A673 (cell line): Measurements from ENCODE around the gene PHF21B. TPM values are rescaled to one million over a fixed set of nuclear protein-coding genes. Genes with fewer than 3 reads are reported as not detected.

Experiments used
- BruUV-seq: library from RNA; stranded (reverse); fragments of 400-500 nt; replicated peaks from 2 replicates; lab custom pipeline; 2021; lab: Mats Ljungman, UMichigan
- CTCF ChIA-PET: fragments of 300-600 bp; sonication (Branson Sonifier 250); formaldehyde crosslinking; loops from one replicate; lab custom pipeline; 2022; ENCODE audit warnings: antibody characterized with exemption; lab: Charles Lee
- POLR2A ChIA-PET: fragments of 300-600 bp; sonication (Branson Sonifier 250); formaldehyde crosslinking; loops from one replicate; lab custom pipeline; 2022; ENCODE audit warnings: antibody characterized with exemption; ENCODE audit not compliant: low non-redundant PET; lab: Charles Lee
- DNase-seq: peaks from one replicate; pipeline ENCODE4 v3.0.0-alpha.2; 2015; ENCODE audit warnings: low spot score
- H3K27ac ChIP-seq: fragments of 200-600 bp; sonication (generic); 2 replicates; pipeline ENCODE4 v1.5.1; 2016; ENCODE audit warnings: mixed run types, low read depth, mild to moderate bottlenecking, mixed read lengths, antibody characterized with exemption, low read length; ENCODE audit not compliant: poor library complexity, severe bottlenecking
- H3K27me3 ChIP-seq: fragments of 200-600 bp; sonication (generic); replicated peaks from 2 replicates; pipeline ENCODE4 v1.6.1; 2017; ENCODE audit warnings: mixed run types, low read depth, mild to moderate bottlenecking, mixed read lengths, antibody characterized with exemption, low read length; ENCODE audit not compliant: insufficient read depth, poor library complexity
- H3K36me3 ChIP-seq: fragments of 200-600 bp; sonication (generic); 2 replicates; pipeline ENCODE4 v1.6.1; 2016; ENCODE audit warnings: mixed run types, mild to moderate bottlenecking, mixed read lengths, antibody characterized with exemption, low read length; ENCODE audit not compliant: insufficient read depth, poor library complexity, severe bottlenecking
- H3K4me1 ChIP-seq: fragments of 200-600 bp; sonication (generic); 2 replicates; pipeline ENCODE4 v1.6.1; 2017; ENCODE audit warnings: mixed run types, mild to moderate bottlenecking, mixed read lengths, antibody characterized with exemption, low read length; ENCODE audit not compliant: insufficient read depth, poor library complexity, severe bottlenecking
- H3K4me3 ChIP-seq: fragments of 200-600 bp; sonication (generic); 2 replicates; pipeline ENCODE4 v1.5.1; 2016; ENCODE audit warnings: low read depth, mixed run types, mild to moderate bottlenecking, mixed read lengths, low read length; ENCODE audit not compliant: poor library complexity, severe bottlenecking
- H3K9me3 ChIP-seq: fragments of 200-600 bp; sonication (generic); 2 replicates; pipeline ENCODE4 v1.6.1; 2016; ENCODE audit warnings: mixed run types, low read depth, mild to moderate bottlenecking, mixed read lengths, antibody characterized with exemption, low read length; ENCODE audit not compliant: poor library complexity, severe bottlenecking
- EZH2 ChIP-seq: fragments of 200-600 bp; sonication (generic); IDR thresholded peaks from 2 replicates; pipeline ENCODE4 v1.6.1; 2017; ENCODE audit warnings: borderline replicate concordance, low read depth, mild to moderate bottlenecking, mixed read lengths, antibody characterized with exemption, low read length; ENCODE audit not compliant: poor library complexity, severe bottlenecking
- intact Hi-C: fragments of 100-400 bp; cut with micrococcal nuclease; formaldehyde crosslinking; loops from one replicate; pipeline ENCODE4 v1.10.0; 2022; ENCODE audit not compliant: unreplicated experiment
- total RNA-seq: library from RNA; stranded (reverse); gene quantifications from 2 replicates; pipeline ENCODE4 v1.2.3, GENCODE V29; 2021
- TF ChIP-seq, protein P1 (sequence below): fragments of 300-800, 200-600 bp; sonication (generic); conservative IDR thresholded peaks from 2 replicates; pipeline ENCODE4 v1.5.1; 2017; ENCODE audit warnings: low read depth, mild to moderate bottlenecking, antibody characterized with exemption, low read length, moderate library complexity, mixed read lengths

Gene PHF21B
- total RNA-seq, 1 experiment from 2014 or later: 13.2 TPM

- no peaks in the 10 kb centered on the region for H3K9me3 ChIP-seq
- no peaks in the 10 kb centered on the region for H3K36me3 ChIP-seq
- BruUV-seq: no TSS peak
- CTCF ChIA-PET: no interaction called here
- no peaks in the 10 kb centered on the region for H3K27me3 ChIP-seq
- no peak for TF ChIP-seq EZH2
- TF ChIP-seq, protein P1, sequence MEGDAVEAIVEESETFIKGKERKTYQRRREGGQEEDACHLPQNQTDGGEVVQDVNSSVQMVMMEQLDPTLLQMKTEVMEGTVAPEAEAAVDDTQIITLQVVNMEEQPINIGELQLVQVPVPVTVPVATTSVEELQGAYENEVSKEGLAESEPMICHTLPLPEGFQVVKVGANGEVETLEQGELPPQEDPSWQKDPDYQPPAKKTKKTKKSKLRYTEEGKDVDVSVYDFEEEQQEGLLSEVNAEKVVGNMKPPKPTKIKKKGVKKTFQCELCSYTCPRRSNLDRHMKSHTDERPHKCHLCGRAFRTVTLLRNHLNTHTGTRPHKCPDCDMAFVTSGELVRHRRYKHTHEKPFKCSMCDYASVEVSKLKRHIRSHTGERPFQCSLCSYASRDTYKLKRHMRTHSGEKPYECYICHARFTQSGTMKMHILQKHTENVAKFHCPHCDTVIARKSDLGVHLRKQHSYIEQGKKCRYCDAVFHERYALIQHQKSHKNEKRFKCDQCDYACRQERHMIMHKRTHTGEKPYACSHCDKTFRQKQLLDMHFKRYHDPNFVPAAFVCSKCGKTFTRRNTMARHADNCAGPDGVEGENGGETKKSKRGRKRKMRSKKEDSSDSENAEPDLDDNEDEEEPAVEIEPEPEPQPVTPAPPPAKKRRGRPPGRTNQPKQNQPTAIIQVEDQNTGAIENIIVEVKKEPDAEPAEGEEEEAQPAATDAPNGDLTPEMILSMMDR: no peak
- H3K4me1 ChIP-seq: peaks cover 17% of the 10 kb centered on the region
- H3K4me3 ChIP-seq: no peak overlapping the region
- DNase-seq: no peak
- intact Hi-C loops: no loop called here
- POLR2A ChIA-PET: no interaction called here
- no peak overlapping the region for H3K27ac ChIP-seq
Observed at GRCh38 chr22:44941207-44941606, 68.6 kb downstream of the PHF21B start.

- CTCF ChIA-PET: no interaction called here
- peaks cover 17% of the 10 kb centered on the region for H3K4me1 ChIP-seq
Observed at GRCh38 chr22:44940130-44940529, 69.7 kb downstream of the PHF21B start.

GRCh38 chr22:44939451-44939850 lies 70.4 kb downstream of the PHF21B start:
- intact Hi-C loops: no loop called here
- CTCF ChIA-PET: no interaction called here
- BruUV-seq: no TSS peak

More at GRCh38 chr22:44940130-44940529, 69.7 kb downstream of the PHF21B start:
- H3K27me3 ChIP-seq: no peaks in the 10 kb centered on the region
- H3K9me3 ChIP-seq: no peaks in the 10 kb centered on the region
- no peak for TF ChIP-seq EZH2
- TF ChIP-seq, protein P1: no peak
- H3K4me3 ChIP-seq: no peak overlapping the region
- peak; percentile 14 for DNase-seq
- no TSS peak for BruUV-seq
- no peaks in the 10 kb centered on the region for H3K36me3 ChIP-seq
- intact Hi-C loops: no loop called here
- POLR2A ChIA-PET: no interaction called here
- H3K27ac ChIP-seq: no peak overlapping the region

More at GRCh38 chr22:44939451-44939850, 70.4 kb downstream of the PHF21B start:
- Histone ChIP-seq H3K36me3 (no peaks in the 10 kb centered on the region), H3K27me3 (no peaks in the 10 kb centered on the region), H3K27ac (no peak overlapping the region), H3K4me3 (no peak overlapping the region), H3K4me1 (peaks cover 17% of the 10 kb centered on the region), H3K9me3 (no peaks in the 10 kb centered on the region)
- DNase-seq: no peak
- no peak for TF ChIP-seq EZH2
- TF ChIP-seq, protein P1: no peak
- POLR2A ChIA-PET: no interaction called here
